VCaP (cell line): ENCODE results near the gene XKR7.
"Not testable (repeated sequence)": the region's sequence is repeated elsewhere in the genome, so short reads cannot be mapped to it uniquely, and the experiment has no call there.

Experiments
- H3K27ac ChIP-seq: fragments of 450-650 bp; 2 replicates; pipeline ENCODE4 v1.5.1; 2017
- TF ChIP-seq, protein P1 (sequence below): fragments of 450-650 bp; conservative IDR thresholded peaks from 2 replicates; pipeline ENCODE4 v1.5.1; 2017; ENCODE audit warnings: mild to moderate bottlenecking, moderate library complexity

XKR7 gene, protein sequence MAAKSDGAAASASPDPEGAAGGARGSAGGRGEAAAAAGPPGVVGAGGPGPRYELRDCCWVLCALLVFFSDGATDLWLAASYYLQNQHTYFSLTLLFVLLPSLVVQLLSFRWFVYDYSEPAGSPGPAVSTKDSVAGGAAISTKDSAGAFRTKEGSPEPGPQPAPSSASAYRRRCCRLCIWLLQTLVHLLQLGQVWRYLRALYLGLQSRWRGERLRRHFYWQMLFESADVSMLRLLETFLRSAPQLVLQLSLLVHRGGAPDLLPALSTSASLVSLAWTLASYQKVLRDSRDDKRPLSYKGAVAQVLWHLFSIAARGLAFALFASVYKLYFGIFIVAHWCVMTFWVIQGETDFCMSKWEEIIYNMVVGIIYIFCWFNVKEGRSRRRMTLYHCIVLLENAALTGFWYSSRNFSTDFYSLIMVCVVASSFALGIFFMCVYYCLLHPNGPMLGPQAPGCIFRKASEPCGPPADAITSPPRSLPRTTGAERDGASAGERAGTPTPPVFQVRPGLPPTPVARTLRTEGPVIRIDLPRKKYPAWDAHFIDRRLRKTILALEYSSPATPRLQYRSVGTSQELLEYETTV

DNA sequence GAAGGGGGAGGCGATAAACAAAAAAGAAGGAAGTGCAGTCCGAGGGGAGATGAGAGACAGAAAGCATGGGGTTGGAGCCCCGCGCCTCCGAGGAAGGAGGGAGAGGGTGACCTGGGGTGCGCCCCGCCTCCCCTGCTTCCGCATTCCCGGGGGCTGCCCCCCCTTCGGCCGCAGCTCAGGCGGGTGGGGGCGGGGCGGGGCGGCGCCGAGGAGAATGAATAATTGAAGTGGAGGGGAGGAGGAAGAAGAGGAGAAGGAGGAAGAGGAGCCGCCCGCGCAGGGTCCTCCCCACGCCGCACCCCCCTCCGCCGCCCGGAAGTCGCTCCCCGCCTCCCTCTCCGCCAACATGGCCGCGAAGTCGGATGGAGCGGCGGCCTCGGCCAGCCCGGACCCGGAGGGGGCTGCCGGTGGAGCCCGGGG lies at the start of gene XKR7:
Gene XKR7 (plus strand): TSS at position 322 of the 420 bp plus-strand sequence. CDS start 25 bp downstream, at position 347.
- TF ChIP-seq, protein P1, sequence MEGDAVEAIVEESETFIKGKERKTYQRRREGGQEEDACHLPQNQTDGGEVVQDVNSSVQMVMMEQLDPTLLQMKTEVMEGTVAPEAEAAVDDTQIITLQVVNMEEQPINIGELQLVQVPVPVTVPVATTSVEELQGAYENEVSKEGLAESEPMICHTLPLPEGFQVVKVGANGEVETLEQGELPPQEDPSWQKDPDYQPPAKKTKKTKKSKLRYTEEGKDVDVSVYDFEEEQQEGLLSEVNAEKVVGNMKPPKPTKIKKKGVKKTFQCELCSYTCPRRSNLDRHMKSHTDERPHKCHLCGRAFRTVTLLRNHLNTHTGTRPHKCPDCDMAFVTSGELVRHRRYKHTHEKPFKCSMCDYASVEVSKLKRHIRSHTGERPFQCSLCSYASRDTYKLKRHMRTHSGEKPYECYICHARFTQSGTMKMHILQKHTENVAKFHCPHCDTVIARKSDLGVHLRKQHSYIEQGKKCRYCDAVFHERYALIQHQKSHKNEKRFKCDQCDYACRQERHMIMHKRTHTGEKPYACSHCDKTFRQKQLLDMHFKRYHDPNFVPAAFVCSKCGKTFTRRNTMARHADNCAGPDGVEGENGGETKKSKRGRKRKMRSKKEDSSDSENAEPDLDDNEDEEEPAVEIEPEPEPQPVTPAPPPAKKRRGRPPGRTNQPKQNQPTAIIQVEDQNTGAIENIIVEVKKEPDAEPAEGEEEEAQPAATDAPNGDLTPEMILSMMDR = no peak
- peak within 1 kb of the TSS; percentile 84 for H3K27ac ChIP-seq

DNA sequence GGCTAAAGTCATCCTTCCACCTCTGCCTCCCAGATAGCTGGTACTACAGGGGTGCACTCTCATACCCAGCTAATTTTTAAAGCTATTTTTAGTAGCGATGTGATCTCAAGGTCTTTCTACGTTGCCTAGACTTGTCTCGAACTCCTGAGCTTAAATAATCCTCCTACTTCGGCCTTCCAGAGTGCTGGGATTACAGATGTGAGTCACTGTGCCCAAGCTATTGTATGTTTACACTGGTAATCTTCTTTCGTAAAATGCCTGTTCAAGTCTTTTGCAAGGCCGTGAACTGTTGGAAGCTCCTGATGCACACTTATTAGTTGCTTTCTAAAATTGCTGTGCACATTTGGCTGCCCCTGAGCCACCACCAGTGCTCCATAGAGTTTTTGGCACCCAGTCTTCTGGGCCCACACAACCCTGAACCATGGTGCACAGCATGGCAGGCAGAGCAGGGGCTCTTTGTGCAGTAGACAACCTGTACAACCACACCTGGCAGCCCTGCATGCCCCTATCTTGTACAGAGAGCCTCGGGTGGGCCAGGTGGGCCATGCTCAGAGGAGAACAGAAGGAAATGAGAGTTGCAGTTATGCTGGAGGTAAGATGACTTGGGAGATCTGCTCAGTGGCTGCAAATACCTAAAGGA lies 49.4 kb upstream of the XKR7 start:
- TF ChIP-seq, protein P1 = no peak
- H3K27ac ChIP-seq = no peak overlapping the region

DNA sequence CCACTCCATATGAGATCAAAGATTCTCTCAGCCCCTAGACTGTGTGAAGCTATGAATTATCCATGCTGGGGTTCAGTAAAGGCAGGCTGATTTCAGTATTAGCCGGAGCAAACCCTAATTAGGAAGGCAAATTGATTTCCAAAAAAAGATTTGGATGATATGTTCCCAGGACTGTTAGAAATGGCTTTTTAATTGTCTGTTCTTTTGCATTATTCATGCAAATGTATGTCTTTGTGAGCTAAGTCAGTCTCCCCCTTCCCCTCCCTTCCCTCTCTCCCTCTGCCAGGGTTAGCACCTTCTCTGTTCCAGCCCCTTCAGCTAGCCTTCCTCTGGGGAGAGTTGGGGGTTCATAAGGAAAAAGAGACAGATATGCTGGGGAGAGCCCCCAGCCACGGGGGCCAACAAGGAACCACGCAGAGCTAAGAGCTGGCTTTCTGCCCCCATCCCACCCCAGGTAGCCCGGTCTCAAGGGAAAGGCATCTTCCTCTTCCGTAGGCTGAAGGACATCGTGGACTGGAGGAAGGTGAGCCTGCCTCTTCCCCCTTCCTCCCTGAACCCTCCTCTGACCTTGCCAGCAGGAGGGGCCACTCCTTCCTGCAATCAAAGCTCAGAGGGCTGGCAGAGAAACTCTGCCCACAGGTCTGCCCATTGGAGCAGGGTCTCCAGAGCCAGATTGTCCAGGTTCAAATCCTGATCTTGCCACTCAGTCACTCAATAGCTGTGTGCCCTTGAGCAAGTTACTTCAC lies 48.4 kb upstream of the XKR7 start:
- H3K27ac ChIP-seq = no peak overlapping the region
- TF ChIP-seq, protein P1 = no peak

DNA sequence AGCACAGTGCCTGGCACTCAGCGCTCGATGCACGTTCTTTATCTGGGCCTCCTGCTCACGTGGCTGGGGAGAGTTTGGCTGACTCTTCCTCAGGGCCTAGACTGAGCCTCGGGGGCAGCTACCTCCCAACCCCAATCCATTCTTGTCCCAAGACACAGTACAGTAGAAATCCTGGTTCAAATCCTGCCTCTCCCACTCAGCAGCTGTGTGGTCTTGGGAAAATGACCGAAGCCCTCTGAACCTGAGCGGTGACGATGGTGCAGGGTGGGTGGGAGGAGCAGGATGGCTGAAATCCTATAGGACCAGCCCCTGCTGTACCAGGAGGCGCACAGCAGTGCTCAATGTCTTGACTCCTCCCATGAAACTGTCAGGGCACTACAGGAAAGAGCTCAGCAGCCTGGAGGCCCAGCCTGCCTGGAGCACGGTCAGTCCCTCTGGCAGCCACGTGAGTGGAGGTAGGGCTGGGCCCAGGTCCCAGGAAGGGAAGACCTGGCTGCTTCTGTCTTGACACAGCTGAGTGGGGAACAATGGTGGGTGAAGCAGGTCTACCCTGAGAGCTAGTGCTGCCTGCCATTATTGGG lies 47.6 kb upstream of the XKR7 start:
- no peak overlapping the region for H3K27ac ChIP-seq
- TF ChIP-seq, protein P1 = no peak

DNA sequence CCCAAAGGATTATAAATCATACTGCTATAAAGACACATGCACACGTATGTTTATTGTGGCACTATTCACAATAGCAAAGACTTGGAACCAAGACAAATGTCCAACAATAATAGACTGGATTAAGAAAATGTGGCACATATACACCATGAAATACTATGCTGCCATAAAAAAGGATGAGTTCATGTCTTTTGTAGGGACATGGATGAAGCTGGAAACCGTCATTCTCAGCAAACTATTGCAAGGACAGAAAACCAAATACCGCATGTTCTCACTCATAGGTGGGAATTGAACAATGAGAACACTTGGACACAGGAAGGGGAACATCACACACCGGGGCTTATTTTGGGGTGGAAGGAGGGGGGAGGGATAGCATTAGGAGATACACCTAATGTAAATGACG lies 46.5 kb upstream of the XKR7 start:
- H3K27ac ChIP-seq = not testable (repeated sequence)

DNA sequence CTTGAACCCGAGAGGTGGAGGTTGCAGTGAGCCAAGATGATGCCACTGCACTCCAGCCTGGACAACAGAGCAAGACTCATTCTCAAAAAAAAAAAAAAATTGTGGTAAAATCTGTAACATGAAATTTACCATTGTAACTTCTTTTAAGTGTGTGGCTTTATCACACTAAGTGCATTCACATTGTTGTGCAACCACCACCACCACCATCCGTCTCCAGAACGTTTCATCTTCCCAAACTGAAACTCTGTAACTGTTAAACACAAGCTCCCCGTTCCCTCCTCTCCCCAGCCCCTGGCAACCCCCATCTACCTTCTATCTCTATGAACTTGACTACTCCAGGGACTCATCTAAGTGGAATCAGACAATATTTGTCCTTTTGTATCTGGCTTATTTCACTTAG lies 45.8 kb upstream of the XKR7 start:
- H3K27ac ChIP-seq = no peak overlapping the region
- TF ChIP-seq, protein P1 = no peak

DNA sequence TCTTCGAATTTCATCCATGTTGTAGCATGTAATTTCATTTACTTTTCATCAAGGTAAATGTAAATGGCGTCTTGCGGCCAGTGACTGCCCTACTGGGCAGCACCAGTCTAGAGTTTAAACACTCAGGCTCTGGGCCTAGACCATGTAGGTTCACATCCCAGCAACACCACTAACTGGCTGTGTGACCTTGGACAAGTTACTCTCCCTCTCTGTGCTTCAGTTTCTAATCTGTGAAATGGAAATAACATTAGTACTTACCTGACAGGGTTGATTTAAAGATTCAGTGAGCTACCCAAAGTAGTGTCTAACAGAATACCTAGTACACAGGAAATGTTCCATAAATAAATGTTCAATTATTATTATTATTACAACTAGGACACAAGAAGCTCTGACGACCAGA lies 45.4 kb upstream of the XKR7 start:
- no peak overlapping the region for H3K27ac ChIP-seq
- TF ChIP-seq, protein P1 = no peak
